HFFc6 (cell line): ENCODE data around the gene TCEAL5. TPM values are rescaled to one million over a fixed set of nuclear protein-coding genes. Genes with fewer than 3 reads are reported as not detected.
"Not testable (repeated sequence)": the region's sequence is repeated elsewhere in the genome, so short reads cannot be mapped to it uniquely, and the experiment has no call there.

Experiments
- DNase-seq: peaks from one replicate; pipeline ENCODE4 v3.0.0-alpha.2; 2018
- H3K27ac Mint-ChIP-seq: 2 replicates; pipeline ENCODE4 v1.8.0; 2020; ENCODE audit warnings: mild to moderate bottlenecking, mixed read lengths
- H3K27me3 Mint-ChIP-seq: 2 replicates; pipeline ENCODE4 v1.8.0; 2021; ENCODE audit warnings: mild to moderate bottlenecking, moderate library complexity, mixed read lengths; ENCODE audit not compliant: insufficient read depth
- H3K36me3 Mint-ChIP-seq: 2 replicates; pipeline ENCODE4 v1.8.0; 2021; ENCODE audit warnings: low read depth, mixed read lengths
- H3K4me1 Mint-ChIP-seq: 2 replicates; pipeline ENCODE4 v1.8.0; 2020; ENCODE audit warnings: low read depth, mixed read lengths
- H3K4me3 Mint-ChIP-seq: 2 replicates; pipeline ENCODE4 v1.8.0; 2020; ENCODE audit warnings: mild to moderate bottlenecking, moderate library complexity, mixed read lengths
- H3K9me3 Mint-ChIP-seq: 2 replicates; pipeline ENCODE4 v1.8.0; 2020; ENCODE audit warnings: mild to moderate bottlenecking, mixed read lengths
- total RNA-seq, 6 experiments: library from RNA; stranded (reverse); fragmentation: NEBNext Ultra II Directional; extraction: Animal tissue kit (Norgen Biotek cat#: 25700); gene quantifications; 2 replicates in 1 of 6; 3 replicates in 5 of 6; pipeline ENCODE4 v1.2.3, GENCODE V29; 2021
- TF ChIP-seq, protein P1 (sequence below): fragments of 200-600 bp; sonication (generic); IDR thresholded peaks from 2 replicates; pipeline ENCODE4 v1.5.0; 2021; ENCODE audit warnings: antibody characterized with exemption, mild to moderate bottlenecking

Gene TCEAL5
- total RNA-seq, 6 experiments from 2014 or later, result not detected

- Mint-ChIP-seq H3K9me3 (no peaks in the 10 kb centered on the region), H3K36me3 (no peaks in the 10 kb centered on the region), H3K4me1 (no peaks in the 10 kb centered on the region), H3K27me3 (peaks cover 9% of the 10 kb centered on the region; the same call in 1 of the 2 replicates), H3K27ac (no peak overlapping the region), H3K4me3 (no peak overlapping the region)
- TF ChIP-seq, protein P1, sequence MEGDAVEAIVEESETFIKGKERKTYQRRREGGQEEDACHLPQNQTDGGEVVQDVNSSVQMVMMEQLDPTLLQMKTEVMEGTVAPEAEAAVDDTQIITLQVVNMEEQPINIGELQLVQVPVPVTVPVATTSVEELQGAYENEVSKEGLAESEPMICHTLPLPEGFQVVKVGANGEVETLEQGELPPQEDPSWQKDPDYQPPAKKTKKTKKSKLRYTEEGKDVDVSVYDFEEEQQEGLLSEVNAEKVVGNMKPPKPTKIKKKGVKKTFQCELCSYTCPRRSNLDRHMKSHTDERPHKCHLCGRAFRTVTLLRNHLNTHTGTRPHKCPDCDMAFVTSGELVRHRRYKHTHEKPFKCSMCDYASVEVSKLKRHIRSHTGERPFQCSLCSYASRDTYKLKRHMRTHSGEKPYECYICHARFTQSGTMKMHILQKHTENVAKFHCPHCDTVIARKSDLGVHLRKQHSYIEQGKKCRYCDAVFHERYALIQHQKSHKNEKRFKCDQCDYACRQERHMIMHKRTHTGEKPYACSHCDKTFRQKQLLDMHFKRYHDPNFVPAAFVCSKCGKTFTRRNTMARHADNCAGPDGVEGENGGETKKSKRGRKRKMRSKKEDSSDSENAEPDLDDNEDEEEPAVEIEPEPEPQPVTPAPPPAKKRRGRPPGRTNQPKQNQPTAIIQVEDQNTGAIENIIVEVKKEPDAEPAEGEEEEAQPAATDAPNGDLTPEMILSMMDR, result no peak
- DNase-seq, result no peak
Measured at GRCh38 chrX:103233263-103233662, 43.3 kb downstream of the TCEAL5 start.

- not testable (repeated sequence) for H3K27ac Mint-ChIP-seq, H3K9me3 Mint-ChIP-seq, H3K36me3 Mint-ChIP-seq, H3K4me1 Mint-ChIP-seq, H3K4me3 Mint-ChIP-seq, DNase-seq
- H3K27me3 Mint-ChIP-seq, result peaks cover 16% of the 10 kb centered on the region
Measured at GRCh38 chrX:103225918-103226317, 50.6 kb downstream of the TCEAL5 start.

Other genes with a start within 250 kb of the TCEAL5 start
- gene BEX1, start 212.6 kb downstream of the TCEAL5 start, total RNA-seq, result not detected
- gene NXF3, start 183.6 kb downstream of the TCEAL5 start, total RNA-seq, result 1 to 10 TPM in 4 of 6 experiments, under 1 TPM in 2; 0.54 to 4.2 (median 1.1) TPM
- 1 to 10 TPM in 1 of 6 experiments, under 1 TPM in 5; 0.19 to 1.4 (median 0.32) TPM for gene BEX4, start 61.6 kb downstream of the TCEAL5 start, total RNA-seq
- gene TCEAL8, start 21.6 kb downstream of the TCEAL5 start, total RNA-seq, result 10 to 100 TPM; 65.0 to 81.7 (median 74.0) TPM
- gene BEX2, start 34.2 kb upstream of the TCEAL5 start, total RNA-seq, result not detected
- gene TCEAL7, start 53.5 kb upstream of the TCEAL5 start, total RNA-seq, result 10 to 100 TPM; 12.3 to 17.5 (median 16.0) TPM
- gene TCEAL9, start 79.8 kb upstream of the TCEAL5 start, total RNA-seq, result 10 to 100 TPM; 77.3 to 99.9 (median 83.0) TPM
- 100 to 1,000 TPM; 251 to 325 (median 291) TPM for gene BEX3, start 99.8 kb upstream of the TCEAL5 start, total RNA-seq
- gene RAB40A, start 242.7 kb upstream of the TCEAL5 start, total RNA-seq, result under 1 TPM in 4 of 6 experiments, not detected in 2; 0.11 to 0.15 (median 0.13) TPM